Nephron (organoid): Measurements from ENCODE around the gene PSEN1.

ENCODE experiments used
- H3K27ac Mint-ChIP-seq, 3 experiments: 2 replicates each; pipeline ENCODE4 v1.8.0; 2020; ENCODE audit warnings: mixed read lengths in 3 of 3, mild to moderate bottlenecking in 2 of 3, moderate library complexity in 1 of 3
- H3K27me3 Mint-ChIP-seq: 2 replicates; pipeline ENCODE4 v1.8.0; 2021; ENCODE audit warnings: low read depth, mild to moderate bottlenecking, moderate library complexity, mixed read lengths
- H3K36me3 Mint-ChIP-seq: 2 replicates; pipeline ENCODE4 v1.8.0; 2020; ENCODE audit warnings: low read depth, mixed read lengths
- H3K4me1 Mint-ChIP-seq: 2 replicates; pipeline ENCODE4 v1.8.0; 2020; ENCODE audit warnings: mixed read lengths
- H3K4me3 Mint-ChIP-seq, 3 experiments: 2 replicates each; pipeline ENCODE4 v1.8.0; 2020; ENCODE audit warnings: mild to moderate bottlenecking in 3 of 3, mixed read lengths in 3 of 3, moderate library complexity in 2 of 3
- H3K9me3 Mint-ChIP-seq: 2 replicates; pipeline ENCODE4 v1.8.0; 2020; ENCODE audit warnings: mixed read lengths
- CTCF ChIP-seq, 3 experiments: fragments of 200-600 bp; sonication (generic); IDR thresholded peaks; one replicate each; pipeline ENCODE4 v1.5.0; 2021; ENCODE audit warnings: antibody characterized with exemption in 3 of 3; ENCODE audit not compliant: unreplicated experiment in 3 of 3

The PSEN1 gene

GRCh38 chr14:73262427-73263183, 126.3 kb downstream of the PSEN1 start:
- H3K4me3 Mint-ChIP-seq = no peak overlapping the region
- no peaks in the 10 kb centered on the region for H3K9me3 Mint-ChIP-seq
- no peak for TF ChIP-seq CTCF (IDR thresholded peaks at IDR 0.05; ENCODE audit: unreplicated experiment in 3 of 3)
- H3K27ac Mint-ChIP-seq = no peak overlapping the region
- H3K4me1 Mint-ChIP-seq = no peaks in the 10 kb centered on the region
- H3K36me3 Mint-ChIP-seq = no peaks in the 10 kb centered on the region
- no peaks in the 10 kb centered on the region for H3K27me3 Mint-ChIP-seq

GRCh38 chr14:73263606-73264005, 127.3 kb downstream of the PSEN1 start:
- no peaks in the 10 kb centered on the region for H3K4me1 Mint-ChIP-seq

GRCh38 chr14:73264080-73264884, 128.0 kb downstream of the PSEN1 start:
- H3K27me3 Mint-ChIP-seq = no peaks in the 10 kb centered on the region
- H3K4me3 Mint-ChIP-seq = no peak overlapping the region
- TF ChIP-seq CTCF (IDR thresholded peaks at IDR 0.05; ENCODE audit: unreplicated experiment in 3 of 3) = no peak
- H3K9me3 Mint-ChIP-seq = no peaks in the 10 kb centered on the region
- peaks cover 7% of the 10 kb centered on the region for H3K36me3 Mint-ChIP-seq
- no peak overlapping the region for H3K27ac Mint-ChIP-seq
- H3K4me1 Mint-ChIP-seq = peaks cover 1% of the 10 kb centered on the region

More at GRCh38 chr14:73263606-73264005, 127.3 kb downstream of the PSEN1 start:
- Mint-ChIP-seq H3K4me3 (no peak overlapping the region), H3K9me3 (no peaks in the 10 kb centered on the region), H3K27me3 (no peaks in the 10 kb centered on the region), H3K27ac (no peak overlapping the region), H3K36me3 (peaks cover 4% of the 10 kb centered on the region)
- no peak for TF ChIP-seq CTCF (IDR thresholded peaks at IDR 0.05; ENCODE audit: unreplicated experiment in 3 of 3)

- Mint-ChIP-seq H3K9me3 (no peaks in the 10 kb centered on the region), H3K4me3 (no peak overlapping the region)
These were observed 128.8 kb downstream of the PSEN1 start for GRCh38 chr14:73264885-73265720.

GRCh38 chr14:73265721-73266046, 129.4 kb downstream of the PSEN1 start:
- peaks cover 11% of the 10 kb centered on the region for H3K36me3 Mint-ChIP-seq
- H3K9me3 Mint-ChIP-seq = no peaks in the 10 kb centered on the region
- no peak overlapping the region for H3K27ac Mint-ChIP-seq
- peaks cover 9% of the 10 kb centered on the region for H3K4me1 Mint-ChIP-seq
- peaks cover 3% of the 10 kb centered on the region for H3K27me3 Mint-ChIP-seq
- no peak for TF ChIP-seq CTCF (IDR thresholded peaks at IDR 0.05; ENCODE audit: unreplicated experiment in 3 of 3)
- H3K4me3 Mint-ChIP-seq = no peak overlapping the region

More at GRCh38 chr14:73264885-73265720, 128.8 kb downstream of the PSEN1 start:
- Mint-ChIP-seq H3K27ac (no peak overlapping the region), H3K27me3 (no peaks in the 10 kb centered on the region), H3K4me1 (peaks cover 4% of the 10 kb centered on the region), H3K36me3 (peaks cover 8% of the 10 kb centered on the region)
- TF ChIP-seq CTCF (IDR thresholded peaks at IDR 0.05; ENCODE audit: unreplicated experiment in 3 of 3) = no peak
